NCI-H146 treated with DMSO at 0.1 percent for 48 hours (cell line): Measurements from ENCODE around the gene PIWIL4.
"Not testable (repeated sequence)": the region's sequence is repeated elsewhere in the genome, so short reads cannot be mapped to it uniquely, and the experiment has no call there.

Experiments used
- DNase-seq: peaks from one replicate; lab custom pipeline; 2025; ENCODE audit not compliant: unreplicated experiment; lab: John Stamatoyannopoulos, UW

PIWIL4 gene

GRCh38 chr11:94546886-94547285 is 20.3 kb upstream of the PIWIL4 start:
- no peak for DNase-seq

DNA sequence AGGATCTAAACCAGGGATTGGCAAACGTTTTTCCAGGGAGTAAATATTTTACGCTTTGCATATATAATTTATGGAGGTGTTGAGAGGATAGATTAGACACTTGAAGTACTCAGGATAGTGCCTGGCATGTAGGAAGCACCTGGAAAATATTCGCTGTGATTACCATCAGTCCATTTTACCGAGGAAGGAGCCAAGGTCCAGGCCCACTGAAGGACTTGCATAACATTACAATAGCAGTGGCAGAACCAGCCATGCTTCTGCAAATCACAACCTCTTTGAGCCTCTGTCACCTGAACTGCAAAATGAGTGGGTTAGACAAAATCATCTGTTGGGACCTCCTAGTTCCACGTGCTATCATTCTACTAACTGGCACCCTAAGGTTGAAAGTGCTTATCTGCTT is 18.0 kb upstream of the PIWIL4 start:
- DNase-seq, result no peak

DNA sequence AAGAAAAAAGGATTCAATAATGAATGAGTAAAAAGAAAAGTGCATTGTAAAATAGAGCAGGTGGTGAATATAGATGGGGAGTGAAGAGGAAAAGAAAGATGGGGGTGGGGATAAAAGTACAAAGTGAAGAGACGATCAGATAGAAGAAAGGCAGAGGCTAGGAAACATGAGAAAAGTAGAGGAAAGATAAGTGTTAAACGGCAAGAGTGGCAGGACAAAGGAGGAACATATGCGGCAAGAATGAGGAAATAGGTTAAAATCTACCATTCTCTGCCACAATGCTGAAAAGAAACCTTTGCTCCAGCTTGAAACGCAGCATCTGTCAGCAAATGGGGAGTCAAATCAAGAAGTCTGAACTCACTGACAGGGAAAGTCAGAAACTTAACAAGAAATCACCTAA is 16.7 kb upstream of the PIWIL4 start:
- DNase-seq, result no peak

DNA sequence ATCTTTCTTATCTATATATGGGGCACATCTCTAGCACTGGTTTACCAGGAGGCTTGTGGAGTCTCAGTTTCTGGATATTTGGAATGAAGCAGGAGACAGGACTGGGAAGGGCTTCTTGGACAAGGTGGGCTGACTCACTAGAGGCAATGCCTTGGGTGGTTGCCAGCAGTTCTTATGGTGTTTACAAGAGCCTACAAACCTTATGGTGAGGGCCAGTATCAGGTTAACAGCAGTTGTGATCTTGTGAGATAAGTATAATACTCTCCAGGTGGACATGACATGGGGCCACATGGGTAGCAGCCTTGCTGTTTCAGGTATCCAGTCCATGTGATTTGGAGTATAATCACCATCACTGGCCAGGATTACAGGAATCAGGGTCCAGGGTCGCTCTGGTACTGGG is 13.2 kb upstream of the PIWIL4 start:
- DNase-seq, result no peak

DNA sequence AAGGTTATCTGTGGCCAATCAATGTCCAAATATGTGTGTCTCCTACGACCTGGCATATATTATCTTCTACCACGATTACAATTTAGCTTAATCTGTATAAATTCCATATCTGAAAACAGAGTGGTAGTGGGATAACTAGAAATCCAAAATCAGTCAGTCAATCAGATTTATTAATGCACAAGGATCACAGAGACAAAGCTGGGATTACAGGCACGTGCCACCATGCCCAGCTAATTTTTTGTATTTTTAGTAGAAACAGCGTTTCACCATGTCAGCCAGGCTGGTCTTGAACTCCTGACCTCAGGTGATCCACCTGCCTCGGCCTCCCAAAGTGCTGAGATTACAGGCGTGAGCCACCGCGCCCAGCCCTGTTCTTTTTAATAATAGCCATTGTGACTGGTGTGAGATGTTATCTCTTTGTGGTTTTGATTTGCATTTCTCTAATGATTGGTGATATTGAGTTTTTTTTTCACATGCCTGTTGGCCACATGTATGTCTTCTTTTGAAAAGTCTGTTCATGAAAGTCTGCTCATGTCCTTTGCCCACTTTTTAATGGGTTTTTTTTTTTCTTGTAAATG is 11.3 kb upstream of the PIWIL4 start:
- not testable (repeated sequence) for DNase-seq

DNA sequence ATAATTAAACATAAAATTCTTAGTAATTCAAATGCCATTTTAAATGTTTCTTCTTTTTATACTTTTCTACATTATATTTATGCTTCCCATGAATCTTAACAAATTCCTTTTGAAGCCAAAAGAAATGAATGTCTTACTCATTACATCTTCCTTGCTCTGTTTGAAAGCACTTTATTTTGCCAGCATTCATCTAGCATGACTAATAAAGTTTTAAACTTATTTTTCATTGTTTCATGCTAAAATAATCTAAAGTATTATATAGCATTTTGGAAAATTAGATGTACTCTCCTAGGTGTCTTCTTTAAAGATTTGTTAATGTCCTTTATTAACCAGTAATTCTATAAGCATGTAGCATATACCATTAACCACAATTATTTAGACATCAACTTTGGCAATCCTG is 9.7 kb upstream of the PIWIL4 start:
- DNase-seq, result no peak

- DNase-seq, result no peak
Measured at GRCh38 chr11:94557992-94558391, 9.2 kb upstream of the PIWIL4 start.

- no peak for DNase-seq
Measured at GRCh38 chr11:94558468-94558867, 8.7 kb upstream of the PIWIL4 start.

DNA sequence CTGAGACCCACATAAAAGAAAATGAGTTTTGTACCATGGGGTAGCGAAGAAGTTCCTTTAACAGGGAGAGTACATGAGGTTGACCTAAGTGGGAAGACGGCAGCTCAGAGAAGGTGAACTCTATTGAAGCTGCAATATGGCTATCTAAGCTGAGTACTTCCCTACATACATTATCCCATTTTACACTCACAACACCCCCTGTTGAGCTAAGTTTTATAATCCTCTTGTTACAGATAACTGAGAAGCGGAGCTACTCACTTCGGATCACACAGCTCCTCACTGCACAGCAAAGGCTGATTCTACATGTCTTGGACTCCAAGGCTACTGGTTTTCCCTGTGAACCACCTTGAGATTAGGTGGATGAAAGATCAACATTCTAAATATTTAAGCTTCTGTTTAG is 8.2 kb upstream of the PIWIL4 start:
- DNase-seq, result no peak

DNA sequence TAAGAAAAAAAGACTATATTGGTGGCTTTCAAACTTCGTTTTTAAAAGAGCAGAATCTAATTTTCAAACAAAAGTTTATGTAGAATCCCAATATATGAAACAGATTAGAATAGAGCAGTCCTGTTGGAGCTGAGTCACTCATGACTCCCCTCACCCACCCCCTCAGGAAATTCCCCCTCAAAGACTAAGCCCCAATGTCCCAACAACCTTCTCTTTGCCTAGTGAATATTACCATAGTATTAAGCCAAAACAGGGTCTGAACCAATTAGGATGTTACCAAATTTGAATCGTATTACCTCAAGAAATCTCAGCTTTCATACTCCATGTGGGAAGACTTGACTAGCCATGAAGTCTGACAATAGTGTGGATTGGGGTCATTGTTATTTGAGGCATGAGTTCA is 7.8 kb upstream of the PIWIL4 start:
- DNase-seq, result no peak

GRCh38 chr11:94560834-94561233 is 6.3 kb upstream of the PIWIL4 start:
- DNase-seq, result no peak

DNA sequence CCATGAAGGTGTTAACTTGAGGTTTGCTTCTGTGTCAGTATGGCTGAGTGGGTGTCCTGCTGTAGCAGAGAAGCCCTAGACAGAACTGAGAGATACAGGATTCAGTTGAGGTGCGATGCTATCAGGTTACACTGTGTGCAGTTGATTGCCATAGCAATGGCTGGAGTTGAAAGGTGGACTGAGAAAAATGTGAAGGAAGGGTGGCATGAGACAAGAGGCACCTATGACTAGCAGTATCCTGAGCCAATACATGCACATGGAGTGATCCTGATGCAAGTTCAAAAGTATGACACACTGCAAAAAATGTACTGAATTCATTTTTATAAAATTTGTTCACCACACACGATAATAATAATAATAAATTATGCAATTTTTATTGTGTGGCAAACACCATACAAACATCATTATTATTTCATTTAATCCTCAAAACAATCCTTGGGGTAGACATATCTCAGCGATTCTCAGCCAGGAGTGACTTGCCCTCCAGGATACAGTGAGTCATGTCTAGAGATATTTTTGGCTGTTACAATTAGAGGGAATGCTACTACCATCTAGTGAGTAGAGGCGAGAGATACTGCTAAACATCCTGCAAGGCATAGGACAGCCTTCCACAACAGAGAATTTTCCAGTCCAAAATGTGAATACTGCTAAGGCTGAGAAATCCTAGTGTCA is 3.9 kb upstream of the PIWIL4 start:
- DNase-seq, result no peak

DNA sequence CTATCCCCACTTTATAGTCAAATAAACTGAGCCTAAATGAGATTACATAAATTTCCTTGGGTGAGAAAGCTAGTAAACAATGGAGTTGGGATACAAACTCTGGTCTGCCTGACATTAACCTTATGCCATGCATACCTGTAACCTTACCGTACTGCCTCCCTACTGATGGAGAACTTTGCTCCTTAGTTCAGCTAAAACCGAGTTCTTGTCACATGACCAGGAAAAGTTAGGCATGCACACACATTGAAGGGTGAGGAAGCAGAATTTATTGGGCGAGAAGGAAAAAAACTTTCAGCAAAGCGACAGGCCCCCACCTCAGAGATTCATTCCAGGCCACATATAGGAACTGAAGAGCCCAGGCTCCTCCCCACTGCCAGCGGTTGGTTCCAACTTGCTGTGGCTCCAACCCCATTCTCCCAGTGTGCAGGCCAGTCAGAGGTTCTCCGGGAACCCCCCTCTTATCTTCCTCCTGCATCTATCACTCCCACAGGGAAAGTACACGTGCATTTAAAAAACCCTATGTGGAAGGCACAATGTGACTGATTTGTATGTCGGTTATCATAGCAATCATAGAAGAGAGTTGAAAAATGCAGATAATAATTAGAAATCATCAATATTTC is 3.2 kb upstream of the PIWIL4 start:
- DNase-seq, result no peak

DNA sequence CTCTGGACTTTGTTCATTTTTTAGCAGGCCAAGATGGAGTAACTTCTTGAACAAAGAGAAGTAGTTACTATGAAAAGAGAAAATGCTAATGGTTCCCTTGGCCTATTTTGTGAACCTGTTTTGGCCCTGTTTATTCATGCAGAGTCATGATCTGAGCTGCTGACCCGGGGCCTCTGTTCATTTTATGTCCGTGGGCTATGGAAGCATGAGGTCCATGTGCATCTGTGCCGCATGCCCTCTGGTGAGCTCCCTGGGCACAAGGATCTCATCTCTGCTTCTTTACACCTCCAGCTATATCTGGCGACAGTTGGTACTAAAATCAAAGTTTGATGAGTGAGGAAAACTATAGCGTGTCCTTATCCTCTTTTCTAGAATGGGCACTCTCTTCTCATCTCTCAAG is 1.0 kb downstream of the PIWIL4 start:
- DNase-seq, result no peak

GRCh38 chr11:94568717-94569116 is 1.5 kb downstream of the PIWIL4 start:
- no peak for DNase-seq

DNA sequence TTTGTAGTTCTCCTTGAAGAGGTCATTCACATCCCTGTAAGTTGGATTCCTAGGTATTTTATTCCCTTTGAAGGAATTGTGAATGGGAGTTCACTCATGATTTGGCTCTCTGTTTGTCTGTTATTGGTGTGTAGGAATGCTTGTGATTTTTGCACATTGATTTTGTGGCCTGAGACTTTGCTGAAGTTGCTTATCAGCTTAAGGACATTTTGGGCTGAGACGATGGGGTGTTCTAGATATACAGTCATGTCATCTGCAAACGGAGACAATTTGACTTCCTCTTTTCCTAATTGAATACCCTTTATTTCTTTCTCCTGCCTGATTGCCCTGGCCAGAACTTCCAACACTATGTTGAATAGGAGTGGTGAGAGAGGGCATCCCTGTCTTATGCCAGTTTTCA is 5.8 kb downstream of the PIWIL4 start:
- DNase-seq, result not testable (repeated sequence)

DNA sequence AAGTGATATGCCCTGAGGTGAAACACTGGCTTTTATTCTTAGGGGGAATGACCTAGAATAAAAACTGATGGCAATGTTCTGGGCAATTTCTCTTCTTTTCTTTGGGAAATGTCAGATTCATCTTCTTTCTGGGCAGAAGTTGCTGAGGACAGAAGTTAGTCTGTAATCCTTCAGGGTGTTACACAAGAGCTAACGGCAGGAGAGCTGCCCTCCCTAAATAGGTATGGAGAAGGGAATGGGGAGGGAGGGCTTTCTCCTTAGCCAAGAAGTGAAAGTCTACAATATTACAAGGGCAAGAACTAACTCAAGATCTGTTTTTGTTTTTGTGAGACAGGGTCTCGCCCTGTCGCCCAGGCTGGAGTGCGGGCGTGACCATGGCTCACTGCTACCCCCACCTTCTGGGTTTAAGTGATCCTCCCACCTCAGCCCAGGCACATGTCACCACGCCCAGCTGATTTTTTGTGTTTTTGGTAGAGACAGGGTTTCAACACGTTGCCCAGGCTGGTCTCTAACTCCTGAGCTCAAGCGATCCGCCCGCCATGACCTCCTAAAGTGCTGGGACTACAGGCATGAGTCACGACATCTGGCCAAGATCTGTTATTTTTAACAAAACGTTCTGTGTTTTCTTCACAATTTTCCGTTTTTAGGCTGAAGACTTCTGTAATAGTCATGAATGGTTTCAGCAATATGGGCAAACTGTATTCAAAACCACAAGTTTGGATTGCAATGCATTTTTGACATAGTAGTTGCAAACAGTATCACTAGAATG is 7.2 kb downstream of the PIWIL4 start:
- no peak for DNase-seq

DNA sequence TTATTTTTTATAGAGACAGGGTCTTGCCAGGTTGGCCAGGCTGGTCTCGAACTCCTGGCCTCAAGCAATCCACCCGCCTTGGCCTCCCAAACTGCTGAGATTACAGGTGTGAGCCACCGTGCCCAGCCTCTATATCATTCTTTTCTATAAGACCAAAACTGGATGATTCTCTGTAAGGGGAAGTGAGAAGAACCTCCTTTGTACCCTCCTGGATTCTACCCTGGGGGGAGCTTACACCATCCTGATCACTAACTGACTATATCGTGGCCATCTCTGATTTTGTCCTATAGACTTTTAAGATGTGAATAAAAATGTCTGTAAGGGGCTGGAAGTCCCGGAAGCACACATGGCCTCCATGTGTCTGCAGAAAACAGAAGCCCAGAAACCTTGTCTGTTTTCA is 9.1 kb downstream of the PIWIL4 start:
- no peak for DNase-seq

- DNase-seq, result no peak
Measured at GRCh38 chr11:94577841-94578240, 10.7 kb downstream of the PIWIL4 start.

DNA sequence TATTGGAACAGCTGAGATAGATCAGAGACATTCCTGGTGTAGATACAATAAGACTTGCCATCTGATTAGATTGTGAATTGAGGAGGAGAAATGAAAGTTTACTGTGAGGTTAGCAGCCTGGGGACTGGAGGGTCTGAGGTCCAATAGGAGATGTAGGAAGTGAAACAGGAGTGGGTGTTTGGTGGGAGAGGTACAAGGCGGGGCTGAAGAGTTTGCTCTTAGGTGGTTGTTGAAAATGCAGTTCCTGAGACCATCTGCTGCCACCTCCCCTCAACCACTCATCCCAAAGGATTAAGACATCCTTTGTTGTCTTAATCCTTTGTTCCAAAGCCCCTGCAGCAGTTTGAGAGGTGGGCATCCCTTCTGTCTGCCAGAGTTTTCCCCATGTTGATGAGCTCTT is 14.8 kb downstream of the PIWIL4 start:
- no peak for DNase-seq

- no peak for DNase-seq
Measured at GRCh38 chr11:94583213-94583865, 16.2 kb downstream of the PIWIL4 start.
